SU-DHL-6 (cell line): ENCODE measurements around the gene POU6F2.

Experiments
- CTCF ChIP-seq: fragments of 200-600 bp; sonication (generic); IDR thresholded peaks from one replicate; pipeline ENCODE4 v1.5.1; 2017; ENCODE audit warnings: antibody characterized with exemption, mild to moderate bottlenecking, low read length, moderate library complexity; ENCODE audit not compliant: insufficient read depth, poor library complexity, severe bottlenecking
- EZH2phosphoT487 ChIP-seq: fragments of 200-600 bp; sonication (generic), shearing (Covaris generic); conservative IDR thresholded peaks from 2 replicates; pipeline ENCODE4 v1.6.1; 2018; ENCODE audit warnings: mild to moderate bottlenecking, antibody characterized with exemption, low read length, moderate library complexity, mixed read lengths

- TF ChIP-seq EZH2phosphoT487: no peak
- no peak for TF ChIP-seq CTCF
Measured at GRCh38 chr7:39269034-39269433, 291.3 kb downstream of the POU6F2 start.
